ENCODE results near the gene NEMP1. TPM values are rescaled to one million over a fixed set of nuclear protein-coding genes. Genes with fewer than 3 reads are reported as not detected.
A peak's percentile ranks its signal among the peaks of the same experiment; 100 is the strongest.

NEMP1 gene
- total and polyA plus RNA-seq, 2 of the 8 experiments (the other 6 are each of a cell fraction or from before 2014, with no cell fraction given): 30.1 to 43.2 TPM

GRCh38 chr12:57087691-57088353, 9.2 kb upstream of the NEMP1 start (continued):
- TF ChIP-seq RNF2 (IDR thresholded peaks at IDR 0.05; ENCODE audit: borderline replicate concordance, low read depth, low read length, missing control alignments, poor library complexity, severe bottlenecking) (no peak), SUZ12 (IDR thresholded peaks at IDR 0.05; ENCODE audit: low read length) (peak; percentile 40; the same call in 1 of the 2 replicates), E2F6 (IDR thresholded peaks at IDR 0.05) (no peak), JUN (IDR thresholded peaks at IDR 0.05; ENCODE audit: low read depth, low read length) (no peak), MAX (IDR thresholded peaks at IDR 0.05) (peak; percentile 5; the same call in 1 of the 2 replicates), SIRT6 (IDR thresholded peaks at IDR 0.05; ENCODE audit: low read length) (no peak), HDAC2 (IDR thresholded peaks at IDR 0.05; ENCODE audit: borderline replicate concordance in 1 of 2, low read depth in 2 of 2, low read length in 2 of 2) (no peak), JUND (IDR thresholded peaks at IDR 0.05; ENCODE audit: low read length) (no peak), RXRA (IDR thresholded peaks at IDR 0.05; ENCODE audit: insufficient read depth, low read depth, low read length) (no peak), CTBP2 (IDR thresholded peaks at IDR 0.05; ENCODE audit: borderline replicate concordance, insufficient read depth, insufficient read length, low read length) (no peak), SAP30 (IDR thresholded peaks at IDR 0.05; ENCODE audit: insufficient read depth, insufficient replicate concordance, low read length) (peak; percentile 23), TBP (IDR thresholded peaks at IDR 0.05; ENCODE audit: low read depth, low read length) (peak; percentile 35; the same call in 1 of the 2 replicates), SP1 (IDR thresholded peaks at IDR 0.05; ENCODE audit: low read depth, low read length) (no peak), NRF1 (IDR thresholded peaks at IDR 0.05; ENCODE audit: low read depth, low read length) (no peak), TAF1 (IDR thresholded peaks at IDR 0.05; ENCODE audit: low read depth, low read length) (peak; percentile 42; the same call in 1 of the 2 replicates), CHD2 (IDR thresholded peaks at IDR 0.05; ENCODE audit: low read length) (no peak), KDM1A (IDR thresholded peaks at IDR 0.05; ENCODE audit: borderline replicate concordance, low read length) (no peak), ZNF274 (IDR thresholded peaks at IDR 0.05; ENCODE audit: borderline replicate concordance, extremely low read depth, low read length) (no peak)
- TF ChIP-seq, protein P1, sequence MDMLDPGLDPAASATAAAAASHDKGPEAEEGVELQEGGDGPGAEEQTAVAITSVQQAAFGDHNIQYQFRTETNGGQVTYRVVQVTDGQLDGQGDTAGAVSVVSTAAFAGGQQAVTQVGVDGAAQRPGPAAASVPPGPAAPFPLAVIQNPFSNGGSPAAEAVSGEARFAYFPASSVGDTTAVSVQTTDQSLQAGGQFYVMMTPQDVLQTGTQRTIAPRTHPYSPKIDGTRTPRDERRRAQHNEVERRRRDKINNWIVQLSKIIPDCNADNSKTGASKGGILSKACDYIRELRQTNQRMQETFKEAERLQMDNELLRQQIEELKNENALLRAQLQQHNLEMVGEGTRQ (IDR thresholded peaks at IDR 0.05; ENCODE audit: low read length): no peak; the same call in 1 of the 2 replicates
